Stimulated activated CD4-positive, alpha-beta T cell treated with anti-CD3 and anti-CD28 coated beads, Interleukin-1b, Interleukin-23, amount 100 ng/mL, for 4 hours (primary cell): ENCODE data around the gene ATXN7.

Source experiments
- DNase-seq, 2 donors: peaks; one replicate each; pipeline ENCODE4 v3.0.0-alpha.2; 2020; ENCODE audit warnings: low read depth in 2 of 2

Gene ATXN7

DNA sequence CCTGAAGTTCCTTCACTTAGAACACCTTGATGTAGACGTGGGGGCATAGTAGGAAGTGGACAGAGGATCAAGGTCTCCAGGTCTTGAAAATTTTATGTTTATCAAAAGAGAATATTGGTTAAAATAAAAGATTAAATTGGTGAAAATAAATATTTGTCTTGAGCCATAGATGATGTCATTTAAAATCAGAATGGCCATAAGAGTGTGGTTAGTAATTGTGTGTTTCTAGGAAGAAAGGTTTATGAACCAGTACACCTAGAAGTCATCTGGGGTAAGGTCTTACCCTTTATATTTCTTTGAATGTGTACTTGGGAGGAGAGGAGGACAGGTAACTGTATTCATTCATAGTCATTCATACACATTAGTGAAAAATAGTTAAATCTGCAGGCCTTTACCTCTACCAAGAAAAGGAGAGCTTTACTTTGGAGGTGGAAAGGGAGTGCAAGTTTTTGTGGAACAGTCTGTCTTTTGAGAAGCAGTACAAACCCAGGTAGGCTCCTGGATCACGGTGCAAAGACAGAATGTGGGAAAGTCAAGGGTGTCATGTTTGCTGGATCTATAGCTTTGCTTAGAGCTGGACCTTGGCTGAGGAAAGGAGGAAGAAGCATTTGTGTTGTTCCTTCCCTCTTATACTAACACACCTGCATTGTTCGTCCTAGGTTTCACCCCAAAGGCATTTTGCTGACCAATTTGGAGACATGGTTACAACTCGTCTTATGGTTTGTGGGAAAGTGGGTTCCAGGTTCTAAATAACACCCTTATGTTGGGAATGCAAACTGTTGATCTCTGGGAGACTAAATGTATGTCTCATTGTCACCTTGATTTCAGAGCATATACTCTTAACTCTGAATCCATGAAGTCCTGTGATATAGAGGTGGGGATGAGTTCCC is 42.3 kb downstream of the ATXN7 start:
- DNase-seq: no peak

DNA sequence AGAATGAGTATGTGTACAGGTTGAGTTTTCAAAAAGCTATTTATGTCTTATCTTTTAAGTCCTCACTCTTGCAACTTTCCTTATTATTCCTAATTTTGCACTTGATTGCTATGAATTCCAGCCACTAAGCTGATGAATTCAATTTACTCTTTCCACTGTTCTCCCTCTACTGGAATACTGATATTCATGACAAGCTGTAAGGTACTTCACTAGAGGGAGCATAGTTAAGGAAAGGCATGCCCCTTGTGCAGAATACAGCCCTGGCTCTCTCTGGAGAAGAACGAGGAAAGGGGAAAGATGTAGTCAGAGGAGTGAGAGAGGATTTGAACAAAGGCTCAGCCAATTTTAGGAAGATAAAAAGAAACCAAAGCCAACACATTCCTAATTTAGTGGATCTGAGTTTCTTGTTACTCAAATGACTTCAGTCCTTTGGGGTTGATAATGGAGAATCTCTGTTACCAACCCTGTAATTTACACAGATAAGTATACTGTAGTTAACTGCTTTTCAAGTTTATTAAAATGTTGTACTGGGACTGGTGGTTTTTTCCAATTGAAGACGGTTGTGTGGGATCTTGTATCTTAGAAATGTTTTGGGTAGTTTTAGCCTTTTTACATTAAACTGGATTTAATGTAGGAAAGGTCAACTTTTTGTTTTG is 44.5 kb downstream of the ATXN7 start:
- no peak for DNase-seq

DNA sequence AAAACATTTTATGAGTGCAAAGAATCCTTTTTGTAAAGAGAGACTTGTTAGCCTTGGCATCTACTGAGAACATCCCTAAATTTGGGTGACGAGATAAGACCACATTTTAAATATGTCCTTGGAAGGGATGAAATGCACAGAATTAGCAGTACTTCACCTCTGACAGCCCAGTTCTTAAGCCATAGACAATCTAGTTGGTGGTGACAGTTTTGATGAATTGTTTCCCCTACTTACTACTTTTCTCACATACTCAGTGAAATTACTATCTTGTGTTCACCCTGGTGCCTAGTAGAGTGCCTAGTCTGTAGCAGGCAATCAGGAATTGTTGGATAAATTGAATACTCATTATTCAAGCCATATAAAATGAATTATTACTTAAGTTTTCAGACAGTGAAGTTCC is 45.1 kb downstream of the ATXN7 start:
- DNase-seq: no peak

DNA sequence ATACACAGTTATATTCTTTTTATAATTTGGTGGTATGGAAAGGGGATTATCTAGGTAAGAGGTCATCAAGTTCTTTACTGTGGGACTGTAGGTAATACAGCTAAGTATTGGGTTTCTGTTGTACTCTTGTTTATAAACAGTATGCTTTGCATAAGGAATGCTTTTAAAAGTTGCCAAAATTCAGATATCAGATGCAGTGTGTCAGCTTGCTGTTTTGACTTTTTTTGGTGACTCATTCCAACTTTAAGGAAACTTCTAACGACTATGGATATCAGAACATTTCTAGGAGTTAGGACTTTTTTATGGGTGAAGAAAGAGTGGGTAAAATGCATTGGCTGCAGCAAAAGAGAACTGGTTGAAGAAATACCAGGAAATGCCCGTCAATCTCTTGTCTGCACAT is 45.8 kb downstream of the ATXN7 start:
- DNase-seq: no peak

DNA sequence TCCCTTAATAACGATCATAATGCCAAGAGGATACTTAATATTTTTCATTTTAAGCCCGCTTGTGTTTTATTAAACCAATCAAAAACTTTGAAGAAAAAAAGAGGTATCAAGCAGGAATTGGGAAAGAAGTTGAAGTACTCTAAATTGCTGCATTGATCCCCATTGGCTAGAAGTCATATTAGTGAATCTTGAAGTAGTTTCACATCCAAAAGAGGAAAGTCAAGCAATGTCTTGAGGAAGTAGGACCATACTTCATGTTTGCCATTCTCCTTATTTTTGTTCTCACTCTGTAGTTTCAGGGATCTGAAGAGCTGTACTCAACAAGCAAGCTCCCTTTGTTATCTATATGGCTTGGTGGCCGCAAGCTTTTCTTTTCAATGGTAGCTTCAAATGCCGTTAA is 46.3 kb downstream of the ATXN7 start:
- DNase-seq: no peak

DNA sequence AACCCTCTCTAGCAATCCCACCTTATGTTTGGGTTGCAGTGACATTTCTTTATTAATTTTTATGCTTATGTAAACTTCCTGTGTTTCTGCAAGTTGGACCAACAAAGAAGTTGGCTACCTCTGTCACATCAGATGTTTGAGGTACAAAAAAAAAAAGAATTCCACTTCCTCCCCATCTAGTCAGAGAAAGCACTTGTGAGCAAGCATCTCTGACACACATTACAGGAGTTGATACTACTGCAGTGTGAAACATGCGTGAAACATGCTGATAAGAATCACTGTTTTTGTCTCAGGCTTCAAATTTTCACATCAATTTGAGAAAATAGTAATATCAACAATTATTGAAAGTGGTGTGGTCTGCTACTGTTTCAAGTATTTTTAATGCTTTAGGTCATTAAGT is 47.2 kb downstream of the ATXN7 start:
- DNase-seq: no peak

DNA sequence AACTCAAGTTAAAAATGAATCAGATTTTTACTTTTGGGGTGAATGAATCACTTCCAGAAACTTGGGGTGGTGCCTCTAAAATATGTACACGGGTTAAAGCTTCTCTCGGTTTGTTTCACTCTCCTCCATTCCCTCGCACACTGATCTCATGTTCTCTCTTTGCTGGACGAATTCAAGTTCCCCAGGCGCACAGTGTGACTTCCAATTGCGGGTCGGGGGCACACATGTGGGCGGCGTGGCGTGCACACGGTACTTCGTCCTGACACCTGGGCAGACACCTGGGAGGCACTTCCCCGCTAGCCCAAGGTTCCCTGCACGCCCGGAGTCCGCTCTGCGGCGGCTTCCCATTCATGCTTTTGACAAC is 47.8 kb downstream of the ATXN7 start:
- no peak for DNase-seq

DNA sequence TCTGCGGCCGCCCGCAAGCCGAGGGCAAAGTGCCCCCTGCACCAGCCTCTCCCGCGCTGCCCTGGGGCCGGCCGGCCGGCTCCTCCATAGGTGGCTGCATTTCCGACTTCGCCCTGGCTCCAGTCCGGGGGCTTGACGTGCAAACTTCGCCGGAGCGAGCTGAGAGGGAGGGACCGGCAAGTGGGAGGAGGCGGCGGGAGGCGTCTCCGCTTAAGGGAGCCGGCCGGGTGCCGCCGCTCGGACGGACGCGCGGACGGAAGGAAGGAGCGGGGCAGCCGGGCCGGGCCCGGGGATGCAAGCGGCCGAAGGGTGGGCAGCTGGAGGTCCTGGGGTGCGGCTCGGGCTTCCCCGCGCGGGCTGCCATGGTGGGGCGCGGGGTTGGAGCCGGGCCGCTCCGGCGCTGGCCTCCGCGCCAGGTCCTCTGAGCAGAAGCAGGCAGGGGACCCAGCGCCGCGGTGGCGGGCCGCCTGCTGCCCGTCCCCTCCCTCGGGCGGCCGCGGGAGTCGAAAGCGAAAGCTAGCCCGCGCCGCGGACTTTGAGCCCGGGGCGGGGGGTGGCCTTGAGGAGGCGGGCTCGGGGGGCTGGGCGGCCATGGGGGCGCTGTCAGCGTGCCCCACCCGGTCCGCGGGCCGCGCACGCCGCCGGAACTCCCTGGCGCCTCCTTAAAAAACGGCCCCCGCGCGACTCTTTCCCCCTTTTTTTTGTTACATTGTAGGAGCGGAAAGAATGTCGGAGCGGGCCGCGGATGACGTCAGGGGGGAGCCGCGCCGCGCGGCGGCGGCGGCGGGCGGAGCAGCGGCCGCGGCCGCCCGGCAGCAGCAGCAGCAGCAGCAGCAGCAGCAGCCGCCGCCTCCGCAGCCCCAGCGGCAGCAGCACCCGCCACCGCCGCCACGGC is 48.5 kb downstream of the ATXN7 start, which contains the start of gene SCAANT1:
TSS of gene SCAANT1 (minus strand) at position 511 of the 895 bp plus-strand sequence.
- peak; percentile 75 to 83 for DNase-seq

DNA sequence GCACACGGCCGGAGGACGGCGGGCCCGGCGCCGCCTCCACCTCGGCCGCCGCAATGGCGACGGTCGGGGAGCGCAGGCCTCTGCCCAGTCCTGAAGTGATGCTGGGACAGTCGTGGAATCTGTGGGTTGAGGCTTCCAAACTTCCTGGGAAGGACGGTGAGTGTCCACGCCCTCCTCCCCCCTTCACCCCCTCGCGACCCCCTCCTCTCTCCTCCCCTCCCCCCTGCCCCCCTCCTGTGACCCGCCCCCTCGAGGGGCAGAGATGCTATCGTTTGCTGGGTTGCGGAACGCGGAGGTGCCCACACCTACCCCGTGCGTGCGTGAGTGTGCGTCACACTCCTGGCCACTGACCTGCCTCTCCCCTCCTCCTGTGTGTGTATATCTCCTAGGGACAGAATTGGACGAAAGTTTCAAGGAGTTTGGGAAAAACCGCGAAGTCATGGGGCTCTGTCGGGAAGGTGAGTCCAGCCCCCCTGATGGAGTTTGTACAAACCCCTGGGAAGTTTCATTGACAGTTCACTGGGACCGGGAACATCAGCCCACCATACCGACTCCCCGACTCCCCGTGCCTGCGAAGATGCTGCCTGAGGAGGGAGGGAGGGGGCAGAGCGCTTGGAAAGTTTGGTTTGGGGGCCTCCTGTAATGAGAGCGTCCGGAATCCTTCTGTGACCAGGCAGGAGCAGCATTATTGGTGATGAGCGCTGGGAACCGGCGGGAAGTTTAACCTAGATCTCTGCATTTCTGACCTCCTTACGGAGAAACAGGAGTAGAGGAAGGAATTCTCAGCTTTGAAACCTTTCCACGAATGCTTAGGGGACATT is 49.3 kb downstream of the ATXN7 start:
- peak; percentile 32 to 39 for DNase-seq

DNA sequence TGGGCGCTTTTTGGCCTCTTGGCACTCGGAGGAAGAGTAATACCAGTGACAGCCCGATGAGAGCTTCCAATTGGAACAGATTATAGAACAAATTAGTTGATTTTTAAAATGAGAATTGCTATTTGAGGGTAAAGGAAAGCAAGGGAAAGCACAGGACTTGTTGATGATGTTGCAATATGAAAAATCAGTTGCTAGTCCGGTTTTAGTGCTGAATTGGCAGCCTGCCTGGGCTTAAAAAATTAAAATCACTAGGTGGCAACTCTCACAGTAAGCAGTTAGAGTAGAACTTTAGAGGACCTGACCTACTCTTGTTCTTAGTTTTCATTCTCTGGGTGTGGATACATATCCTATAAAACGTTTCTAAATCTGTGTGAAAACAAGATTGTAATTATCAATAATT is 50.6 kb downstream of the ATXN7 start:
- DNase-seq: no peak

DNA sequence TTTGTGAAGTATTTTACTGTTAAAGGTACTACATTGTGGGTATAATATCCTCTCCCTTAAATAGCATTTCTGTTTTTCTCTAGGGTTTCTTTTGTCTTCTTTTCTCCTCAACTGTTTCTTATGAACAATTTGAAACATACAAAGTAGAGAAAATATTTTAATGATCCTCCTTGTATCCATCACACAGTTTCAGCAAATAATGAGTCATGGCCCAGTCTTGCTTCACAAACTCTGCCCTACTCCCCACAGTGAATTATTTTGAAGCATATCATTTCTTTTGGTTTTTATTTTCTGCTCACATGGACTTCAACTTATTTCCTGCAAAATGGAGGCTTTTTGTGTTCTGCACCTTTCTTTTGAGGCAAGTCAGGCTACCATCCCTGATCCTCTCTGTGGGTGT is 54.7 kb downstream of the ATXN7 start:
- no peak for DNase-seq

DNA sequence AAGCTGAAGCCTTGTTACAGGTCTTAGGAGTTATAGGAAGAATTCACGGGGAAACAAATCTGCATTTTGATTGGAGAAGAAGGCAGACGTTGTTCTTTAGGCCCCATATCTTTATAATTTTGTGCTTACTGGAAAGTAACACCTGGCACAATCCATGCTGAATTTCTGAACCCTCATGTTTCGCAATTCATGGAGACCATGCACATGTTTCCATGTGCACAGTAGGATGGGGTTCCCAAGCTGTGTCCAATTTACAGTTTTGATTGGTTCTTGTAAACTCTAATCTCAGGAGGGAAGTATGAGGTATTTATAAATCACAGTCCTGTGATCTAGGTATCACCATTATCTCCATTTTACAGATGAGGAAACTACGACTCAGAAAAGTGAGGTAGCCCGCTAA is 56.3 kb downstream of the ATXN7 start:
- no peak for DNase-seq

DNA sequence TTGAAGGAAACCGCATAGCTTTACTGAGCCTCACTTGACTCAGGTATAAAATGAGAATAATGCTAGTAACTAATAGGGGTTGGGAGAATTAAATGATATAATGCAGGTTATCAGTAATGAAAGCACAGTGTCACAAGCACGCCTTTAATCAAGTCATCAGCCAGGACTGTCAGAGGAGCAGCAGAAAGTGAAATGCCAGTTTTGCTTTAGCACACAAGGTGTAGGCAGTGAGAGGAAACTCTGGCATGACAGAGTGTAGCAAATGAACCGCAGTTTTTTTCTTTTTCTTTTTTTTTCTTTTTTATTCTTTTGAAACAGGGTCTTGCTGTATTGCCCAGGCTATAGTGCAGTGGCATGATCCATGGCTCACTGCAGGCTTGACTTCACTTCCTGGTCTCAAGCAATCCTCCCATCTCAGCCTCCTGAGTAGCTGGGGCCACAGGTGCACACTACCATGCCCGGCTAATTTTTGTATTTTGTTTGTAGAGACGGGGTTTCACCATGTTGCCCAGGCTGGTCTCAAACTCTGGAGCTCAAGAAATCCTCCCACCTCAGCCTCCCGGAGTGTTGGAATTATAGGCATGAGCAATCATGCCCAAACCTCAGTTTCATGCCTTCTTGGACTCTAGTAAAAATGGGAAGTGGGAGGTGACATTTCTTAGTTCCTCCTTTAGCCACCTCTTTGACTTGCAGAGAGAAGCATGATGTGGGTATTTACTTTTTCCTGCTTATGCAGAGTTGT is 58.2 kb downstream of the ATXN7 start:
- no peak for DNase-seq

DNA sequence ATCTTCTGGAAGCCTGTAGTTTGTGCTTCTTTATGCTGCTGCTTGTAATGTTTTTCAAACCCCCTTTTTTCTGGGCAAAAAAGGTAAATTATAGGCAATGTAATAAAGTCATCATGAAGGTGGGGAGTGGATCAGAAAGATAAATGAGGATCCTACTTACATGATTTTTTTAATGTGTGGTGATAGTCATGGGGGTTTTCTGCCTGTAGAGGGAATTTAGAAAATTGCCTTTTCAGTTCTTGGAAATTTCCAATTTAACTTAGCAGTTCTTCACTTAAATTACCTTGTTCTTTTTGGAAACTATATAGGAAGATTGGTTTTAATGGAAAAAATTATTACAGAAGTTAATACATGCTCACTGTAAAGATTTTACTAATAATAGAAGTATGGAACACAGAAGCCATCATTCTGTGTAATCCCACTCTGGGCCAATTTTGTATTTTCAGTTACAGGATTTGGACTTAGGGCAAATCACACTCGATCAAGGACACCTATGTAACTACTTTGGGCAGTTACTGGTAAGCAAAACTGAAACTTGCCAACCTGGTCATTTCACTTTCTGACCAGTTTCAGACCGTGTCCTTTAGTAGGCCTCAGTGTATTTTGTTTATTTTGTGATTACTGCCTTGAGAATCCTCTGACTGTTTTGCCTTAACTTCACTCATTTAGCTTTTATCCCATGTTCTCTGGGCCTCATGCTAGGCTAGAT is 59.0 kb downstream of the ATXN7 start:
- DNase-seq: no peak

DNA sequence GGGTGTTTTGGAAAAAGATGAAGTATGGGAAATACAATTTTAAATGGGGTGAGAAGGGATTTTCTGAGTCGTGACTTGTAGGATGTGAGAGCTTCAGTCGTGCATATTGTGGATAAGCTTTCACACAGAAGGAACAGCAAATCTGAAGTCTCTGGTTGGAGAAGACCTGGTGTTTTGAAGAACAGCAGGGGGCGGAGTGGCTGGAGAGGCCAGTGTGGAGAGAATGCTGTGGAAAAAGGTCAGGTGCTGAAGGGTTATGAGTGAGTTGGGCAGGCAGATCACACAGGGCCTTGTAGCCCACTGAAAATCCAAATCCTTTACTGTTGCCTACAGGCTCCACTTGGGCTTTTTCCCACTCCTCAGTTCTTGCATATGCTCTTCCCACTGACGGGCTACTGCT is 62.6 kb downstream of the ATXN7 start:
- no peak for DNase-seq

DNA sequence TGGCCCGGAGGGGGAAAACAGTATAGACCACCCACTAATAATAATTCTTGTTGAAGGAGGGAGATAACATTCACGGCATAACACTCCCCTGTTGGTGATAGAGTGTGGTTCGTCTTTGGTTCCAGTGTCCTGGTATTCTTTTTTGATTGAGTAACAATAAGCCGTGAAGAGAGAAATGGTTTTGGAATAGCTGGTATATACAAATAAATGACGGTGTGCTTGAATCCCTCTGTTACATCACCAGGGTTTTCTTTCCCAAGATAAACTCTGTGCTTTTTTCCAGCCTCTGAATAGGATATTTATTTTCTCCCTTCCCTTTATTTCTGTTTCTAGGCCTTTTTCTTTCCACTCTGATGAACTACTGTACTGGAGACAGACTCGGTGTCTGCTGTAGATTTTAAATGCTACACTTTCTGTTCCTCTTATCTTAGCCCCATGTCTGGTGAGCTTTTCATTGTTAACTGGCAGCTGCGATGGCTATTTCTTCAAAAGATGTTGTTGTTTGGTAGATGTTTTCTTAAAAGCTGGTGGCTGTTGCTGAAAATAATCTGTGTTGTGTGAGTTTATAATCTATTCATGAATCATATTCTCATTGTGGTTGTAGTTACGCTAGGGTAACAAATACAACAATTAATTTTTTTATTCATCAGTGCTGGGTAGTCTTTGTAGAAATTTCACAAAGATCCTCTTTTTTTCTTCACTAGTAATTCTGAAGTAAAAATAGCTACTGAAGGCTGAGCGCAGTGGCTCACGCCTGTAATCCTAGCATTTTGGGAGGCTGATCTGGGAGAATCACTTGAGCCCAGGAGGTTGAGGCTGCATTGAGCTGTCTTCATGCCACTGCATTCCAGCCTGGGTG is 64.0 kb downstream of the ATXN7 start:
- DNase-seq: no peak

DNA sequence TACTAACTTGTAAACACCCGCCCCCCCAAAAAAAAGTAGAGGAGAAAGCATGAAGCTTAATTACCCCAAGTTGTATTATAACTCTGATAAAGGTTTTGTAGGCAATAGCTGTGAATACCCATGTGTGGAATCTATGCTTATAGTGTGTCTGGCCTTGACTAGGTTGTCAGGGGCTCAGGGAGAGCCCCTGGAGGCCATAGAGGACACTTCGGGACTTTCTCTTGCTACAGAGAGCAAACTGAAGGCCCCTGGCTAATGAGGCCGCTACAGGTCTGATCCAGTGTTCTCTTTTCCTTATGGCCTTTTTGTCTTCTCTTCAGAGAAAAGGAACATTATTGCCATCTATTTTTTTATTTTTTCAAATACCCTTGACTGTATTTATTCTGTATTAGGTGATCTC is 67.6 kb downstream of the ATXN7 start:
- DNase-seq: no peak

DNA sequence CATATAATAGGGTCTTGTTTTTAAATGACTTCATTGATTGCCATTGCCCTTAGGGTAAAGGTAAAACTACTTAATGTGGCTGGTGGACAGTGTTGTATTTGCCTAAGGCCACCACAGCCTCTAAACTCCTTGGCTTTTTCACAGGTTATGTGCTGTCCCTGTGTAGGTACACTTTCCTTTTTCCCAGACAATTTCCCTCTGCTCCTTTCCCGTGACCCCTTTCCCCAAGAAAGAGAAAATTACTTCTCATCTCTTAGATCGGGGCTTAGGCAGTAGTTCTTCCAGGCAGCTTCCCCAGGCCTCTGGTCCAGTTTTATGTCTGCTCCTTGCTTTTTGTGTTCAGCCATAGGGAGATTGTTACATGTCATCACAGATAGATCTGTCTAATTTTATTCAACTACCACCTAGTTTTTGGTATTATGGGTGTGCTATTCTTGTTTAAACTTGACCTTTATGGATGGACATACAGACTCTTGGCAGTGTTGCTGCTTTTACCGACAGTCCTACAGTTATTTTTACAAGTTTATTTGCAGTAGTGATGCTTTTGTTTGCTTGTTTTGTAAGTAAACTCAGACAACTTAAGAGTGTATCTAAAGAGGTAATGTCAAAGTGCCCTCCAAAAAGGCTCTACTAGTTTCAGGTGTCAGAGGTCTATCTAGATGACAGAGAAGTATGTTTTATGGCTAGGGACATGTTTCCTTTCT is 69.0 kb downstream of the ATXN7 start:
- DNase-seq: no peak

DNA sequence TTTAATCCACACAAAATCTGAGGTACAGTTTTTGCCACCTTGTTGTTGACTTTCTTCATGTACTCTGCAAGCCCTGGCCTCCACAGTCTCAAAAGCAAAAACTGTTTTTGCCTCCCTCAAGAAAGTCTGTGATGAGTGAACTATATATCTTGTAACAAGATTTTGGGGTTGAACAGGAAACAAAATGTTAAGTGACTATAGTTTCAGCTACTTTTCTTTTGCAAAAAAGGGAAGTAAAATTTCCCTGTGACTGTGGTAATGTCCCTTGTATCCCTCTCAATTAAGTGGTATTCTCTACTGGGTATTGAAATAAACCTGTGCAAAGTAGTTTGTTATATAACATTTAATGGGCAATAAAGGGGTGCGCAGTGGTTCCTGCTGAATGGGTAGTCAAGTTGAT is 69.8 kb downstream of the ATXN7 start:
- no peak for DNase-seq
